GM19324 (cell line): ENCODE data around the gene LEKR1.
"Not testable (repeated sequence)": the region's sequence is repeated elsewhere in the genome, so short reads cannot be mapped to it uniquely, and the experiment has no call there.

Experiments
- ATAC-seq: cut with Tn5 transposase; IDR thresholded peaks from one replicate; pipeline ENCODE4 v1.9.1; 2021; ENCODE audit warnings: mild to moderate bottlenecking, moderate library complexity; ENCODE audit not compliant: unreplicated experiment, low FRiP score

LEKR1 gene

DNA sequence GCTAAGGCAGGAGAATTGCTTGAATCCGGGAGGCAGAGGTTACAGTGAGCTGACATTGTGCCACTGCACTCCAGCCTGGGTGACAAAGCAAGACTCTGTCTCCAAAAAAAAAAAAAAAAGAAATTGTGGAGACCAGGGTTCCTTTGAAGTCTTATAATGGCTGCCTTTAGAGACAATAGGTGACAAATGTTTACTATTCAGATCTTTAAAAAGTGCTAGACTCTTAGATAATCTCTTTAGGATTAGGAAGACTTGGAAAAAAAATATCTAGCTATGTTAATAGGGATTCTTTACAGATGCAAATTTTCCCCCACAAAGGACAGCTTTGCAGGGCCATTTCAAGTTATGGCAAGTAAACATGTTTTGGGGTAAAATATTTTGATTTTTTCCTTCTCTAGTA lies 71.7 kb downstream of the LEKR1 start:
- not testable (repeated sequence) for ATAC-seq

- no peak for ATAC-seq
Measured at GRCh38 chr3:156898296-156898880, 72.2 kb downstream of the LEKR1 start.

DNA sequence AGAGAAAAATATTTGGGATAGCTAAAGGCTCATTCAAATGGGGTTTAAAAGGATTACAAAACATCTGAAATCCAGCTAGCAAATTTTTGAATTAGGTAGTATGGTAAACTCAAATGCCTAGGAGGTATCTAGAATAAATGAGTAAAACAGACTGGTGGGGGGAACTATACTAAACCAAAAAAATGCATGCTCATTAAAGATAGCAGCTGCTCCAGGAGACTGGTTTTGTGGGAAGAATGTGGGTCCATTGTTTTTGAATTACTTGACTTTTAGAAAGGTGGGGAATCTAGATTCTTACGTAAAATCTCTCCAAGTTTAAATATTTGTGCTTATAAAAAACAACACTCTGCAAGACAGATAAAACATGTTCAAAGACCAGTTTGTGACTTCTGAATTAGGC lies 73.8 kb downstream of the LEKR1 start:
- no peak for ATAC-seq

GRCh38 chr3:156902916-156903315 lies 76.8 kb downstream of the LEKR1 start:
- no peak for ATAC-seq

DNA sequence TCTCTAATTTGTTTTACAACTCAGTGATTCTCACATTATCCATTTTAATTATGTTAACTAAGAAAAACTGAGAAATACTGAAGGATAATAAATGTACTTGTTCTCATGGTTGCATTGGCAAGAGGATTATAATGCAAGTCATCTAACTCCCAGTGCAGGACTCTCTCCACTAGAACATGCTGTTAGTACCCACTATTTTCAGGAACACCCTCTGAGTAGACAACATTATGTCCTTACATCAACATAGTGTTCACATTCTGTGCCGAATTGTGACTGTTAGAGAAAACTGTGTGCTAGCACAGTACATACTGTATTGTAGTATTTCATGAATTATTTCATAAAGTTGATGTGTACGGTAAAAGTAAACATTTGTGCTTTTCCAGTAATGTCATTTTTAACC lies 80.1 kb downstream of the LEKR1 start:
- no peak for ATAC-seq

DNA sequence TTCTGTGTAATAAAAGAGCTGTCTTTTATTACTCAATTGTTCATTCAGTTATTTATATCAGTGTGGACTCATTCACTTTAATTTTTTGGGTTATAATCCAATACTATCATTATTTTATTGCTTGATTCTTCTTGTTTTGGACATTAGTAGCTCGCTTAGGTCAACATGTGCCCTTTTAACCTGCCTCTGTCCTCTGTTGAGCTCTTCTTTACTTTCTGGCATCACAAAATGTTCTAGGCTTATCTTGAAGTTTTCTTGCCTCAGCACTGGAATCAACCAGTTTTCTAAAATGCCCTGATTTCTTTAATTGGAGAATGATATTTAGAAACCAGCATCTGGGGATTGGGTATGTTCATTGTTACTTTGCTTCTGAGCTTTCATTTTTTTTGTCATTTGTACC lies 82.2 kb downstream of the LEKR1 start:
- ATAC-seq = no peak

DNA sequence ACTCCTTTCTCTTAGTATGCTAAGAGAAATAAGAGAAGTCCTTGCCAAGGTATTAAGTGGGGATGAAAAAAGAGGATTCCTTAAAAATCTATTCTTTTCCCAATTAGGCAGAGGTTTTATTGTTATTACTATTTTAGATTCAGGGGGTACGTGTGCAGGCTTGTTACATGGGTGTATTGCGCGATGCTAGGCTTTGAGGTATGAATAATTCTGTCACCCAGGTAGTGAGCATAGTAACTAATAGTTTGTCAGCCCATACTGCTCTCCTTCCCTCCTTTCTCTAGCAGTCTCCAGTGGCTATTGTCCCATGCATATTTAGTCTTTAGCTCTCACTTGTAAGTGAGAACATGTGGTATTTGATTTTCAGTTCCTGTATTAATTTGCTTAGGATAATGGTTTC lies 83.9 kb downstream of the LEKR1 start:
- no peak for ATAC-seq

DNA sequence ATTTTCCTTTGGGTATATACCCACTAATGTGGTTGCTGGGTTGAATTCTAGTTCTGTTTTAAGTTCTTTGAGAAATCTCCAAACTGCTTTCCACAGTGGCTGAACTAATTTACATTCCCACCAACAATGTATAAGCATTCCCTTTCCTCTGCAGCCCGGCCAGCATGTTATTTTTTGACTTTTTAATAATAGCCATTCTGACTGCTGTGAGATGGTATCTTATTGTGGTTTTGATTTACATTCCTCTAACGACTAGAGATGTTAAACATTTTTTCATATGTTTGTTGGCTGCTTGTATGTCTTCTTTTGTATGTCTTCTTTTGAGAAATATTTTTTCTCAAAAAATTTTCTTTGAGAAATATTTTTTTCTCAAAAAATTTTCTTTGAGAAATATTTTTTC lies 84.7 kb downstream of the LEKR1 start:
- not testable (repeated sequence) for ATAC-seq

DNA sequence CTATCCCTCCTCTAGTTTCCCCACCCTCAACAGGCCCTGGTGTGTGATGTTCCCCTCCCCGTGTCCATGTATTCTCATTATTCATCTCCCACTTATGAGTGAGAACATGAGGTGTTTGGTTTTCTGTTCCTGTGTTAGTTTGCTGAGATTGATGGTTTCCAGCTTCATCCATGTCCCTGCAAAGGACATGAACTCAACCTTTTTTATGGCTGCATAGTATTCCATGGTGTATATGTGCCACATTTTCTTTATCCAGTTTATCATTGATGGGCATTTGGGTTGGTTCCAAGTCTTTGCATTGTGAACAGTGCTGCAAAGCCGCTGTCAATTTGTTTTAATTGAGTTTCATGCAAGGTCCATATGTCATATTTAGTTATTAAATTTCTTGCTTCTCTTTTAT lies 88.1 kb downstream of the LEKR1 start:
- ATAC-seq = not testable (repeated sequence)

- ATAC-seq = no peak
Measured at GRCh38 chr3:156915372-156915771, 89.2 kb downstream of the LEKR1 start.

- ATAC-seq = no peak
Measured at GRCh38 chr3:156918746-156919145, 92.6 kb downstream of the LEKR1 start.

DNA sequence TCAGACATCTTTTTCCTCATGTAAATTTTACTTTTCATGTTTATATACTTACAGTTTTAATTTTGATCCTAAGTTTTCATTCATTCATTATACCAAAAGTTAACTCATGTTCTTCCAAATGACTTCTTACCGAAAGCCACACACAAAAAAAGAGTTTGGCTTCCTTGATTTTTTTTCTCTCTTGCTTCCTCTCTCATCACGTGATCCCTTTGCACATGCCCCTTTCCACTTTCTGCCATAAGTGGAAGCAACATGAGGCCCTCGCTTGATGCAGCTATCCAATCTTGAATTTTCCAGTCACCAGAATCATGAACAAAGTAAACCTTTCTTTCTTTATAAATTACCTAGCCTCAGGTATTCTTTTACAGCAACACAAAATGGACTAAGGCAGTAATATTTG lies 93.7 kb downstream of the LEKR1 start:
- ATAC-seq = no peak

- no peak for ATAC-seq
Measured at GRCh38 chr3:156920399-156920798, 94.2 kb downstream of the LEKR1 start.

- ATAC-seq = no peak
Measured at GRCh38 chr3:156923349-156923748, 97.2 kb downstream of the LEKR1 start.

DNA sequence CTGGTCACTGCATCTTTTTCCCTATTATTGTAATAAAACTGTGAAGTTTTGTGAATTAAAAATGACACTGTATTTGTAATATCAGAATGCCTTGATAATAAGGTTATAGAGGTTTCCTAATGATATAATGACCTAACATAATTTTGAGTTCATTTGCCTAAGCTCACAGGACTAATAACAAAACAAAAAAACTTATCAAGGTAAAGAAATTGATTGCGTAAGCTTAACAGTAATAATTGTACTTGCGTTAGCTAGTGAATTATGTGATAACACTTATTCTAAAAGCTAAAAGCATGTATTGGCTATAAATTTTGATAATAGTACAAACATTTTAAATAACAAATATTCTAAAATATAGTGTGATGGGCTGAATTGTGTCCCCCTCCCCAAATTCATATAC lies 112.6 kb downstream of the LEKR1 start:
- no peak for ATAC-seq

DNA sequence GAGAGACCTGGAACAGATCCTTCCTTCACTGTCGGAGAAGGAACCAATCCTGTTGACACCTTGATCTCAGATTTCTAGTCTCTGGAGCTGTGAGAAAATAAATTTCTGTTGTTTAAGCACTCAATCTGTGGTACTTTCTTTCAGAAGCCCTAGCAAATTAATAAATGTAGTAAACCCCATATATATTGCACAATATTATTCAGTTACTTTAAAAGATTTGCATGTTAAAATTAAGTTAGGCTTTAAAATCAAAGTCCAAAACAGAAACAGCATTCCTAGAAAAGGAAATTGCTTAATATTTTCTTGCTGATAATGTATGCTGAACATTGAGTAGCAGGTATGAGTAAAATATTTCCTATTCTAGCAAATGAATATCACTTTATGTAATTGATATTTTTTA lies 113.2 kb downstream of the LEKR1 start:
- no peak for ATAC-seq

DNA sequence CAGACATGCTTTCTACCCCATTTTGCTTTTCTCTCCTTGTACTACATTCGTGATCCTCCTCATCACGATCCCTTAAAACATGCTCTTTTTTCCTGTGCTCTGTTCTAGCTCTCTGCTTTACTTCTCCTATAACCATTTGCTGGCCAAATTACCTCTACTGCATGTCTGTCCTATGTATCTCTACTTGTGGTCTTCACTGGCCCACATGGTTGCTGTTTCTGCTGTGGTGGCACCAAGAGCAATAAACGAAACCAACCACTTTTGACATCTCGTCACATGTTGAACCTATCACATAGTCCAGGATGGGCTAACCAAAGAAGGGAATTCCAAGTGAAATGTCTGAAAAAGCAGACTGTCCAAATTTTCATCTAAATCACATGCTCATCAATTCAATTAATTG lies 115.2 kb downstream of the LEKR1 start:
- no peak for ATAC-seq

DNA sequence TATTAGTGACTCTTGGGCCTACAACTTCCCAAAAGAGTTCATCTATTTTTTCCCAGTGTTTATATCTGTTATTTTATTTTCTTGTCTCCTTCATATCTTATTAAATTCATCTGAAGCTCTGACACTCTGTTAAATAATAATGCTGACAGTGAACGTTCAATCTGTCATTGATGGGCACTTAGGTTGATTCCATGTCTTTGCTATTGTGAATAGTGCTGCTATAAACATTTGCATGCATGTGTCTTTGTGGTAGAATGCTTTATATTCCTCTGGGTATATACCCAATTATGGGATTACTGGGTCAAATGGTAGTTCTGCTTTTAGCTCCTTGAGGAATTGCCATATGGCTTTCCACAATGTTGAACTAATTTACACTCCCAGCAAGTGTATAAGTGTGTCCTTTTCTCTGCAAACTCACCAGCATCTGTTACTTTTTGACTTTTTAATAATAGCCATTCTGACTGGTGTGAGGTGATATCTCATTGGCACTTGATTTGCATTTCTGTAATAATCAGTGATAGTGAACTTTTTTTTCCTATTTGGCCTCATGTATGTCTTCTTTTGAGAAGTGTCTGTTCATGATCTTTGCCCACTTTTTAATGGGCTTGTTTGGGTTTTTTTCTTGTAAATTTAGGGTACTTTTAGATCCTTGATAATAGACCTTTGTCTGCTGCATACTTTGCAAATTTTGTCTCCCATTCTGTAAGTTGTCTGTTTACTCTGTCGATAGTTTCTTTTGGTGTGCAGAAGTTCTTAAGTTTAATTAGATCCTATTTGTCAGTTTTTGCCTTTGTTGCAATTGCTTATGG lies 122.5 kb downstream of the LEKR1 start:
- no peak for ATAC-seq

GRCh38 chr3:156952011-156952410 lies 125.9 kb downstream of the LEKR1 start:
- ATAC-seq = no peak

DNA sequence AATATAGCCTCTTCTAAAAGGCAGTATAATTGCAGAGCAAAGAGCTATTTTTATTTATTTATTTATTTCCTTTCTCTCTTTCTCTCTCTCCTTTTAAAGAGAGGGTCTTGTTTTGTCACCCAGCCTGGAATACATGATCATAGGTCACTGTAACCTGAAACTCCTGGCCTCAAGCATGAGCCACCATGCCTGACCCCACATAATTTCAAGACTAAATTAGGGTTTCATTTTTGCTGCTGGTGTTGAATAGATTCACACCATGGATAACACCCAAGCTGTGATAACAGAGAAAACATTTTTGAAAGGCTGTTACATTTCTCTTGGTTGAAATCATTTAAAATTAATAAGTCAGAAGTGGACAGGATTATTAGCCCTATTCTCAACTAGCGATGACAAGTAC lies 131.6 kb downstream of the LEKR1 start:
- peak; percentile 78 for ATAC-seq

DNA sequence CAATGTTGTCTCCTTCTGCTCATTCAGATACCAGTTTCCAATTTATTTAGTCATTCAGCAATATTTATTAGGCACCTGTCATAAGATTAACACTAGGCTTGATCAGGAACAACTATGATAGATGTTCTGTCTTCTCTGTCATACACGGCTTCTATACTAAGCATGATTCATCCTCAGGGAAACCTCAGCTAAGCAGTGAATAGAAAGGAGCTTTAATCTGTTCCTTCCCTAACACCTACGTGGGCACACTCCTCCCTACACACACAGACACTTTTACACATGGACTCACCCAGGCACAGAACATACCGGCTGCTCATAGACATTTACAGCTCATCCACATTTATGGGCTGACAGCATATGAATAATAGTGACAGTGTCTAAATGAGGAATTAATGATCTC lies 136.9 kb downstream of the LEKR1 start:
- no peak for ATAC-seq

DNA sequence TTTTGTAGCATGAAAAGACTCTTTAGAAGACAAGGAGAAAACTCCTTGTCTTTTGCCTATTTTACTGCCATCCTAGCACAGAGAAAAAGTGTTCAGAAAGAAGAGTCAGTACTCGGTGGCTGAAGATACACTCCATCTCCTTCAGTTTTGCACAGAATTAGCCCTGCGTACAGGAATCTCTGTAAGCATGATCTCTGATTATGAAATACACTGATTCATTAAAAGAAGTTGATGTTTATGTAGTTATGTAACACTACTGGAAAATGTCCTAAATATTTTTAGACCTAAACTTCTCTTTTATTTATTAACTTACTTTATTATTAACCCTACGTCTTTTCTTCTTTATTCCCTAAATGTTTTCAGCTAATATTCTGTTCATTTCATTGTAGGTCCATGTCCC lies 138.4 kb downstream of the LEKR1 start:
- ATAC-seq = no peak
